HepG2 (cell line): ENCODE measurements around the gene SCYGR2. TPM values are rescaled to one million over a fixed set of nuclear protein-coding genes. Genes with fewer than 3 reads are reported as not detected.

ENCODE experiments used
- ATAC-seq: fragments of 200-7000 bp; cut with Tn5 transposase; 3 replicates; pipeline ENCODE4 v1.9.1; 2020; ENCODE audit warnings: mild to moderate bottlenecking, moderate library complexity
- BruUV-seq: library from RNA; stranded (reverse); fragments of 400-500 nt; replicated peaks from 2 replicates; lab custom pipeline; 2021; lab: Mats Ljungman, UMichigan
- CTCF ChIA-PET: fragments of 300-600 bp; formaldehyde crosslinking; extraction: SDS; loops from one replicate; lab custom pipeline; 2021; ENCODE audit warnings: low total read pairs, inconsistent platforms, low intra/inter-chr PET ratio; lab: Yijun Ruan, JAX
- POLR2A ChIA-PET: fragments of 350-600 bp; sonication (Branson Sonifier 250); formaldehyde crosslinking; loops from one replicate; lab custom pipeline; 2020; ENCODE audit warnings: antibody characterized with exemption, inconsistent platforms; lab: Yijun Ruan, JAX
- DNase-seq: peaks from one replicate; pipeline ENCODE4 v3.0.0-alpha.2; 2015; ENCODE audit warnings: low spot score
- FAIRE-seq: peaks from 3 replicates; lab custom pipeline; 2011; peaks lifted over from hg19 to GRCh38; lab: Jason Lieb, UNC
- H2AFZ ChIP-seq: one replicate; pipeline ENCODE4 v1.6.1; 2011; ENCODE audit warnings: low read length, inconsistent platforms
- H3K27ac ChIP-seq: fragments of 300-600 bp; 3 replicates; pipeline ENCODE4 v1.8.0; 2011; ENCODE audit warnings: mixed run types, mild to moderate bottlenecking, mixed read lengths, low read length, inconsistent platforms; ENCODE audit not compliant: insufficient read depth; ENCODE audit errors: extremely low read length
- H3K27me3 ChIP-seq, 2 experiments: fragments of 200-600 bp in 1 of 2; 2 replicates in 1 of 2; 3 replicates in 1 of 2; pipeline versions ENCODE4 v1.6.0 to v1.8.0; 2011; ENCODE audit warnings: low read length in 2 of 2, mild to moderate bottlenecking in 2 of 2, moderate library complexity in 2 of 2, inconsistent platforms in 1 of 2; ENCODE audit not compliant: insufficient read depth in 2 of 2, control insufficient read depth in 1 of 2
- H3K36me3 ChIP-seq, 2 experiments: fragments of 200-600 bp in 1 of 2; replicated peaks in 1 of 2; 2 replicates in 1 of 2; 3 replicates in 1 of 2; pipeline versions ENCODE4 v1.5.1 to v1.8.0; 2011; ENCODE audit warnings: low read length in 2 of 2, inconsistent platforms in 1 of 2; ENCODE audit not compliant: insufficient read depth in 2 of 2, control insufficient read depth in 1 of 2
- H3K4me1 ChIP-seq: 2 replicates; pipeline ENCODE4 v1.5.1; 2012; ENCODE audit warnings: low read length, inconsistent platforms; ENCODE audit not compliant: insufficient read depth
- H3K4me2 ChIP-seq: 2 replicates; pipeline ENCODE4 v1.6.0; 2011; ENCODE audit warnings: low read depth, low read length, inconsistent platforms
- H3K4me3 ChIP-seq, 3 experiments: fragments of 200-600 bp in 1 of 3; sonication (generic), shearing (Covaris generic) in 1 of 3; replicated peaks in 1 of 3; 2 replicates each; pipeline ENCODE4 v1.5.1; 2011 to 2016; ENCODE audit warnings: low read length in 3 of 3, inconsistent platforms in 2 of 3, low read depth in 2 of 3, mild to moderate bottlenecking in 2 of 3, control low read depth in 1 of 3, mixed read lengths in 1 of 3; ENCODE audit not compliant: insufficient read depth in 1 of 3
- H3K79me2 ChIP-seq: one replicate; pipeline ENCODE4 v1.6.1; 2011; ENCODE audit warnings: low read length, inconsistent platforms; ENCODE audit not compliant: insufficient read depth
- H3K9ac ChIP-seq: 2 replicates; pipeline ENCODE4 v1.6.0; 2011; ENCODE audit warnings: mild to moderate bottlenecking, low read depth, low read length, inconsistent platforms; ENCODE audit not compliant: insufficient read depth
- H3K9me3 ChIP-seq: 2 replicates; pipeline ENCODE4 v1.5.1; 2012; ENCODE audit warnings: mild to moderate bottlenecking, low read length
- H4K20me1 ChIP-seq: 2 replicates; pipeline ENCODE4 v1.6.0; 2011; ENCODE audit warnings: inconsistent platforms, mild to moderate bottlenecking, low read length, moderate library complexity; ENCODE audit not compliant: insufficient read depth
- GPN1 ChIP-seq: sonication (generic); formaldehyde crosslinking; IDR thresholded peaks from 2 replicates; pipeline ENCODE4 v1.5.1; 2020; ENCODE audit warnings: missing genetic modification reagents, borderline replicate concordance
- HCFC1 ChIP-seq: fragments of 150-350 bp; IDR thresholded peaks from 2 replicates; pipeline ENCODE4 v1.6.1; 2014; ENCODE audit warnings: low read depth, low read length
- NFATC3 ChIP-seq: sonication (generic); formaldehyde crosslinking; IDR thresholded peaks from 2 replicates; pipeline ENCODE4 v1.5.1; 2020; ENCODE audit warnings: mild to moderate bottlenecking, missing genetic modification reagents
- PAXIP1 ChIP-seq: sonication (generic); formaldehyde crosslinking; conservative IDR thresholded peaks from 2 replicates; pipeline ENCODE4 v1.4.0; 2020; ENCODE audit warnings: mild to moderate bottlenecking, missing genetic modification reagents, moderate library complexity
- RFX3 ChIP-seq: IDR thresholded peaks from 2 replicates; pipeline ENCODE4 v1.6.1; 2016; ENCODE audit warnings: missing biosample characterization, missing genetic modification reagents
- THAP7 ChIP-seq: sonication (generic); formaldehyde crosslinking; IDR thresholded peaks from 2 replicates; pipeline ENCODE4 v1.8.1; 2023; ENCODE audit warnings: mild to moderate bottlenecking, missing genetic modification reagents
- YEATS2 ChIP-seq: sonication (generic); formaldehyde crosslinking; IDR thresholded peaks from 2 replicates; pipeline ENCODE4 v1.4.0; 2020; ENCODE audit warnings: missing genetic modification reagents, borderline replicate concordance
- ZNF20 ChIP-seq: sonication (generic); formaldehyde crosslinking; IDR thresholded peaks from 2 replicates; pipeline ENCODE4 v1.4.0; 2020; ENCODE audit warnings: mild to moderate bottlenecking, moderate library complexity, missing genetic modification reagents
- ZNF543 ChIP-seq: sonication (generic); formaldehyde crosslinking; IDR thresholded peaks from 2 replicates; pipeline ENCODE4 v1.4.0; 2020; ENCODE audit warnings: mild to moderate bottlenecking, missing genetic modification reagents
- ZNF607 ChIP-seq: sonication (generic); formaldehyde crosslinking; IDR thresholded peaks from 2 replicates; pipeline ENCODE4 v1.5.1; 2020; ENCODE audit warnings: missing genetic modification reagents, mild to moderate bottlenecking, borderline replicate concordance
- ZNF703 ChIP-seq: sonication (generic); formaldehyde crosslinking; IDR thresholded peaks from 2 replicates; pipeline ENCODE4 v1.5.1; 2020; ENCODE audit warnings: missing genetic modification reagents, mild to moderate bottlenecking, moderate library complexity, borderline replicate concordance
- WGBS: methylation state at CpG from one replicate; pipeline ENCODE4 v1.1.6; 2017; ENCODE audit warnings: low lambda C conversion rate; 5-methylcytosine and 5-hydroxymethylcytosine counted together
- in situ Hi-C: cut with HindIII; loops from 2 replicates; pipeline ENCODE4 v1.10.0; 2017; ENCODE audit warnings: low pct_unique_long_range_greater_than_20kb; ENCODE audit not compliant: extremely low pct_ligation_motif_present
- intact Hi-C: fragments of 100-400 bp; cut with micrococcal nuclease; formaldehyde crosslinking; loops from one replicate; pipeline ENCODE4 v1.10.0; 2022; ENCODE audit not compliant: unreplicated experiment
- polyA plus RNA-seq, 8 experiments: library from polyadenylated mRNA; depleted of rRNA in 3 of 8; stranded (reverse) in 7 of 8; unstranded in 1 of 8; fragments of >200 nt; fragmentation: Illumina TruSeq in 4 of 8; extraction: Trizol in 4 of 8; gene quantifications; 2 replicates each; pipeline versions ENCODE4 v1.2.1 to v1.2.3, GENCODE V29; 2011 to 2016; ENCODE audit warnings: low read depth in 4 of 8, missing spikeins in 1 of 8, mixed read lengths in 1 of 8; ENCODE audit not compliant: insufficient read depth in 1 of 8
- total RNA-seq, 5 experiments: library from RNA; depleted of rRNA; stranded (reverse); fragments of >200 nt; fragmentation: Illumina TruSeq; extraction: Trizol; gene quantifications; 2 replicates each; pipeline ENCODE4 v1.2.3, GENCODE V29; 2016; ENCODE audit warnings: low read depth in 1 of 5
- TF ChIP-seq, protein P1 (sequence below): sonication (generic); formaldehyde crosslinking; IDR thresholded peaks from 2 replicates; pipeline ENCODE4 v1.5.0; 2020; ENCODE audit warnings: missing genetic modification reagents
- TF ChIP-seq, protein P2 (sequence below): sonication (generic); formaldehyde crosslinking; IDR thresholded peaks from 2 replicates; pipeline ENCODE4 v1.5.1; 2020; ENCODE audit warnings: mild to moderate bottlenecking, missing genetic modification reagents, borderline replicate concordance

Gene SCYGR2
- total and polyA plus RNA-seq, 2 of the 13 experiments (the other 11 are each of a cell fraction or from before 2014, with no cell fraction given) = not detected

GRCh38 chr2:227612546-227613271 lies 14.0 kb downstream of the SCYGR2 start:
- POLR2A ChIA-PET = no interaction called here
- Histone ChIP-seq H3K79me2 (no peaks in the 10 kb centered on the region), H3K36me3 (no peaks in the 10 kb centered on the region), H3K4me2 (no peak overlapping the region), H3K27me3 (no peaks in the 10 kb centered on the region; a peak in 2 of 5 replicates), H2AFZ (no peak overlapping the region), H4K20me1 (no peaks in the 10 kb centered on the region), H3K9ac (no peak overlapping the region), H3K4me3 (no peak overlapping the region), H3K27ac (no peak overlapping the region), H3K9me3 (no peaks in the 10 kb centered on the region), H3K4me1 (peaks cover 16% of the 10 kb centered on the region)
- no peak for FAIRE-seq
- CTCF ChIA-PET = no interaction called here
- no TSS peak for BruUV-seq
- no peak for DNase-seq
- WGBS = 60% methylated on average over 11 of the region's 11 CpGs
- in situ Hi-C loops = no loop called here
- intact Hi-C loops = no loop called here
- TF ChIP-seq, protein P1, sequence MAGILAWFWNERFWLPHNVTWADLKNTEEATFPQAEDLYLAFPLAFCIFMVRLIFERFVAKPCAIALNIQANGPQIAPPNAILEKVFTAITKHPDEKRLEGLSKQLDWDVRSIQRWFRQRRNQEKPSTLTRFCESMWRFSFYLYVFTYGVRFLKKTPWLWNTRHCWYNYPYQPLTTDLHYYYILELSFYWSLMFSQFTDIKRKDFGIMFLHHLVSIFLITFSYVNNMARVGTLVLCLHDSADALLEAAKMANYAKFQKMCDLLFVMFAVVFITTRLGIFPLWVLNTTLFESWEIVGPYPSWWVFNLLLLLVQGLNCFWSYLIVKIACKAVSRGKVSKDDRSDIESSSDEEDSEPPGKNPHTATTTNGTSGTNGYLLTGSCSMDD (CRISPR knock-in tag) = no peak
- TF ChIP-seq RFX3 (no peak), ZNF607 (CRISPR knock-in tag) (no peak), THAP7 (CRISPR knock-in tag) (no peak), NFATC3 (CRISPR knock-in tag) (no peak), ZNF20 (CRISPR knock-in tag) (no peak), ZNF543 (CRISPR knock-in tag) (no peak), HCFC1 (no peak), GPN1 (no peak), PAXIP1 (CRISPR knock-in tag) (no peak), YEATS2 (CRISPR knock-in tag) (no peak), ZNF703 (CRISPR knock-in tag) (no peak)
- TF ChIP-seq, protein P2, sequence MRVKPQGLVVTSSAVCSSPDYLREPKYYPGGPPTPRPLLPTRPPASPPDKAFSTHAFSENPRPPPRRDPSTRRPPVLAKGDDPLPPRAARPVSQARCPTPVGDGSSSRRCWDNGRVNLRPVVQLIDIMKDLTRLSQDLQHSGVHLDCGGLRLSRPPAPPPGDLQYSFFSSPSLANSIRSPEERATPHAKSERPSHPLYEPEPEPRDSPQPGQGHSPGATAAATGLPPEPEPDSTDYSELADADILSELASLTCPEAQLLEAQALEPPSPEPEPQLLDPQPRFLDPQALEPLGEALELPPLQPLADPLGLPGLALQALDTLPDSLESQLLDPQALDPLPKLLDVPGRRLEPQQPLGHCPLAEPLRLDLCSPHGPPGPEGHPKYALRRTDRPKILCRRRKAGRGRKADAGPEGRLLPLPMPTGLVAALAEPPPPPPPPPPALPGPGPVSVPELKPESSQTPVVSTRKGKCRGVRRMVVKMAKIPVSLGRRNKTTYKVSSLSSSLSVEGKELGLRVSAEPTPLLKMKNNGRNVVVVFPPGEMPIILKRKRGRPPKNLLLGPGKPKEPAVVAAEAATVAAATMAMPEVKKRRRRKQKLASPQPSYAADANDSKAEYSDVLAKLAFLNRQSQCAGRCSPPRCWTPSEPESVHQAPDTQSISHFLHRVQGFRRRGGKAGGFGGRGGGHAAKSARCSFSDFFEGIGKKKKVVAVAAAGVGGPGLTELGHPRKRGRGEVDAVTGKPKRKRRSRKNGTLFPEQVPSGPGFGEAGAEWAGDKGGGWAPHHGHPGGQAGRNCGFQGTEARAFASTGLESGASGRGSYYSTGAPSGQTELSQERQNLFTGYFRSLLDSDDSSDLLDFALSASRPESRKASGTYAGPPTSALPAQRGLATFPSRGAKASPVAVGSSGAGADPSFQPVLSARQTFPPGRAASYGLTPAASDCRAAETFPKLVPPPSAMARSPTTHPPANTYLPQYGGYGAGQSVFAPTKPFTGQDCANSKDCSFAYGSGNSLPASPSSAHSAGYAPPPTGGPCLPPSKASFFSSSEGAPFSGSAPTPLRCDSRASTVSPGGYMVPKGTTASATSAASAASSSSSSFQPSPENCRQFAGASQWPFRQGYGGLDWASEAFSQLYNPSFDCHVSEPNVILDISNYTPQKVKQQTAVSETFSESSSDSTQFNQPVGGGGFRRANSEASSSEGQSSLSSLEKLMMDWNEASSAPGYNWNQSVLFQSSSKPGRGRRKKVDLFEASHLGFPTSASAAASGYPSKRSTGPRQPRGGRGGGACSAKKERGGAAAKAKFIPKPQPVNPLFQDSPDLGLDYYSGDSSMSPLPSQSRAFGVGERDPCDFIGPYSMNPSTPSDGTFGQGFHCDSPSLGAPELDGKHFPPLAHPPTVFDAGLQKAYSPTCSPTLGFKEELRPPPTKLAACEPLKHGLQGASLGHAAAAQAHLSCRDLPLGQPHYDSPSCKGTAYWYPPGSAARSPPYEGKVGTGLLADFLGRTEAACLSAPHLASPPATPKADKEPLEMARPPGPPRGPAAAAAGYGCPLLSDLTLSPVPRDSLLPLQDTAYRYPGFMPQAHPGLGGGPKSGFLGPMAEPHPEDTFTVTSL (CRISPR knock-in tag) = no peak
- ATAC-seq = no peak
